ENCODE results near the gene LMCD1.

GRCh38 chr3:8525893-8526292 lies 24.3 kb downstream of the LMCD1 start:
- TF ChIP-seq, protein P1, sequence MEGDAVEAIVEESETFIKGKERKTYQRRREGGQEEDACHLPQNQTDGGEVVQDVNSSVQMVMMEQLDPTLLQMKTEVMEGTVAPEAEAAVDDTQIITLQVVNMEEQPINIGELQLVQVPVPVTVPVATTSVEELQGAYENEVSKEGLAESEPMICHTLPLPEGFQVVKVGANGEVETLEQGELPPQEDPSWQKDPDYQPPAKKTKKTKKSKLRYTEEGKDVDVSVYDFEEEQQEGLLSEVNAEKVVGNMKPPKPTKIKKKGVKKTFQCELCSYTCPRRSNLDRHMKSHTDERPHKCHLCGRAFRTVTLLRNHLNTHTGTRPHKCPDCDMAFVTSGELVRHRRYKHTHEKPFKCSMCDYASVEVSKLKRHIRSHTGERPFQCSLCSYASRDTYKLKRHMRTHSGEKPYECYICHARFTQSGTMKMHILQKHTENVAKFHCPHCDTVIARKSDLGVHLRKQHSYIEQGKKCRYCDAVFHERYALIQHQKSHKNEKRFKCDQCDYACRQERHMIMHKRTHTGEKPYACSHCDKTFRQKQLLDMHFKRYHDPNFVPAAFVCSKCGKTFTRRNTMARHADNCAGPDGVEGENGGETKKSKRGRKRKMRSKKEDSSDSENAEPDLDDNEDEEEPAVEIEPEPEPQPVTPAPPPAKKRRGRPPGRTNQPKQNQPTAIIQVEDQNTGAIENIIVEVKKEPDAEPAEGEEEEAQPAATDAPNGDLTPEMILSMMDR (IDR thresholded peaks at IDR 0.05), result no peak
- TF ChIP-seq POLR2A (IDR thresholded peaks at IDR 0.05), result no peak
